ENCODE data around the gene SLC25A41. TPM values are rescaled to one million over a fixed set of nuclear protein-coding genes. Genes with fewer than 3 reads are reported as not detected.

The SLC25A41 gene
- total RNA-seq, 2 donors from 2014 or later, result not detected

- Mint-ChIP-seq H3K36me3 (no peaks in the 10 kb centered on the region), H3K27me3 (no peaks in the 10 kb centered on the region), H3K27ac (no peak overlapping the region), H3K9me3 (no peaks in the 10 kb centered on the region), H3K4me3 (no peak overlapping the region), H3K4me1 (ENCODE audit: low read depth in 2 of 2) (peaks cover 26 to 28% of the 10 kb centered on the region in 2 donors)
- no peak for ATAC-seq
- DNase-seq (ENCODE audit: low spot score), result no peak
Measured at GRCh38 chr19:6427131-6427530, 6.4 kb downstream of the SLC25A41 start.

GRCh38 chr19:6425732-6426620, 7.6 kb downstream of the SLC25A41 start:
- H3K36me3 Mint-ChIP-seq, result no peaks in the 10 kb centered on the region
- peak overlapping the region; percentile 55 to 67 for H3K27ac Mint-ChIP-seq
- ATAC-seq, result no peak
- peak overlapping the region; percentile 69 for H3K4me3 Mint-ChIP-seq
- H3K9me3 Mint-ChIP-seq, result no peaks in the 10 kb centered on the region
- no peaks in the 10 kb centered on the region for H3K27me3 Mint-ChIP-seq
- H3K4me1 Mint-ChIP-seq (ENCODE audit: low read depth in 2 of 2), result peaks cover 27 to 30% of the 10 kb centered on the region in 2 donors
- DNase-seq (ENCODE audit: low spot score), result no peak

- H3K36me3 Mint-ChIP-seq, result no peaks in the 10 kb centered on the region
- no peaks in the 10 kb centered on the region for H3K9me3 Mint-ChIP-seq
- peak overlapping the region; percentile 55 to 67 for H3K27ac Mint-ChIP-seq
- no peaks in the 10 kb centered on the region for H3K27me3 Mint-ChIP-seq
- peaks cover 27 to 30% of the 10 kb centered on the region in 2 donors for H3K4me1 Mint-ChIP-seq (ENCODE audit: low read depth in 2 of 2)
- ATAC-seq, result peak; percentile 93 to 94
- H3K4me3 Mint-ChIP-seq, result peak overlapping the region; percentile 69
- peak; percentile 100 for DNase-seq (ENCODE audit: low spot score)
Measured at GRCh38 chr19:6424939-6425731, 8.4 kb downstream of the SLC25A41 start.

GRCh38 chr19:6424195-6424938, 9.2 kb downstream of the SLC25A41 start, which contains the start of gene KHSRP:
Gene KHSRP, minus strand, starts transcription at chr19:6424811. Its CDS starts 110 bp downstream, at chr19:6424701.
- no peak for DNase-seq (ENCODE audit: low spot score)
- no peaks in the 10 kb centered on the region for H3K36me3 Mint-ChIP-seq
- peaks cover 29 to 30% of the 10 kb centered on the region in 2 donors for H3K4me1 Mint-ChIP-seq (ENCODE audit: low read depth in 2 of 2)
- H3K27ac Mint-ChIP-seq, result peak within 1 kb of the TSS; percentile 55 to 86
- ATAC-seq, result no peak
- H3K27me3 Mint-ChIP-seq, result no peaks in the 10 kb centered on the region
- no peaks in the 10 kb centered on the region for H3K9me3 Mint-ChIP-seq
- H3K4me3 Mint-ChIP-seq, result peak within 1 kb of the TSS; percentile 93

GRCh38 chr19:6423499-6424194, 9.9 kb downstream of the SLC25A41 start:
- peak overlapping the region; percentile 55 to 86 for H3K27ac Mint-ChIP-seq
- peak overlapping the region; percentile 93 for H3K4me3 Mint-ChIP-seq
- H3K4me1 Mint-ChIP-seq (ENCODE audit: low read depth in 2 of 2), result peaks cover 29 to 30% of the 10 kb centered on the region in 2 donors
- H3K27me3 Mint-ChIP-seq, result no peaks in the 10 kb centered on the region
- H3K36me3 Mint-ChIP-seq, result no peaks in the 10 kb centered on the region
- DNase-seq (ENCODE audit: low spot score) (no peak), ATAC-seq (no peak)
- H3K9me3 Mint-ChIP-seq, result no peaks in the 10 kb centered on the region

- no peak for ATAC-seq
- no peaks in the 10 kb centered on the region for H3K9me3 Mint-ChIP-seq
- no peaks in the 10 kb centered on the region for H3K36me3 Mint-ChIP-seq
- DNase-seq (ENCODE audit: low spot score), result no peak
- H3K4me1 Mint-ChIP-seq (ENCODE audit: low read depth in 2 of 2), result peaks cover 29 to 30% of the 10 kb centered on the region in 2 donors
- no peak overlapping the region for H3K4me3 Mint-ChIP-seq
- H3K27ac Mint-ChIP-seq, result no peak overlapping the region
- no peaks in the 10 kb centered on the region for H3K27me3 Mint-ChIP-seq
Measured at GRCh38 chr19:6421075-6422014, 12.2 kb downstream of the SLC25A41 start.

GRCh38 chr19:6418562-6418932, 15.0 kb downstream of the SLC25A41 start:
- no peak overlapping the region for H3K4me3 Mint-ChIP-seq
- ATAC-seq, result no peak
- H3K27me3 Mint-ChIP-seq, result no peaks in the 10 kb centered on the region

GRCh38 chr19:6417713-6418561, 15.6 kb downstream of the SLC25A41 start:
- H3K27me3 Mint-ChIP-seq, result no peaks in the 10 kb centered on the region
- H3K27ac Mint-ChIP-seq, result no peak overlapping the region
- H3K4me3 Mint-ChIP-seq, result no peak overlapping the region
- DNase-seq (ENCODE audit: low spot score) (no peak), ATAC-seq (no peak)
- no peaks in the 10 kb centered on the region for H3K36me3 Mint-ChIP-seq
- peaks cover 10 to 13% of the 10 kb centered on the region in 2 donors for H3K4me1 Mint-ChIP-seq (ENCODE audit: low read depth in 2 of 2)
- no peaks in the 10 kb centered on the region for H3K9me3 Mint-ChIP-seq

More at GRCh38 chr19:6418562-6418932, 15.0 kb downstream of the SLC25A41 start:
- no peaks in the 10 kb centered on the region for H3K36me3 Mint-ChIP-seq
- no peaks in the 10 kb centered on the region for H3K9me3 Mint-ChIP-seq
- H3K27ac Mint-ChIP-seq, result no peak overlapping the region
- H3K4me1 Mint-ChIP-seq (ENCODE audit: low read depth in 2 of 2), result peaks cover 16 to 19% of the 10 kb centered on the region in 2 donors
- no peak for DNase-seq (ENCODE audit: low spot score)

GRCh38 chr19:6416658-6417405, 16.7 kb downstream of the SLC25A41 start:
- no peak for DNase-seq (ENCODE audit: low spot score)
- Mint-ChIP-seq H3K4me3 (no peak overlapping the region), H3K36me3 (no peaks in the 10 kb centered on the region), H3K4me1 (ENCODE audit: low read depth in 2 of 2) (peaks cover 0 to 3% of the 10 kb centered on the region in 2 donors), H3K27me3 (no peaks in the 10 kb centered on the region), H3K27ac (no peak overlapping the region), H3K9me3 (no peaks in the 10 kb centered on the region)
- ATAC-seq, result no peak

- Mint-ChIP-seq H3K4me3 (no peak overlapping the region), H3K27ac (no peak overlapping the region), H3K36me3 (no peaks in the 10 kb centered on the region), H3K27me3 (no peaks in the 10 kb centered on the region), H3K4me1 (ENCODE audit: low read depth in 2 of 2) (peaks cover 0 to 2% of the 10 kb centered on the region in 2 donors), H3K9me3 (no peaks in the 10 kb centered on the region)
- no peak for DNase-seq (ENCODE audit: low spot score)
- ATAC-seq, result no peak
Measured at GRCh38 chr19:6415591-6416190, 17.9 kb downstream of the SLC25A41 start.

All from natural killer cell treated with Interleukin-12 subunit alpha and Interleukin-12 subunit beta and Interleukin-15 and Interleukin-18, amount 100 ng/mL, for 72 hours (primary cell).